Neural crest cell (in vitro differentiated cells): ENCODE measurements around the gene FHOD3. TPM values are rescaled to one million over a fixed set of nuclear protein-coding genes. Genes with fewer than 3 reads are reported as not detected.
A peak's percentile ranks its signal among the peaks of the same experiment; 100 is the strongest.

Source experiments
- DNase-seq: peaks from one replicate; pipeline ENCODE4 v3.0.0; 2021; ENCODE audit warnings: low read depth, mixed read lengths, low spot score
- H3K27ac Mint-ChIP-seq: one replicate; pipeline ENCODE4 v1.8.0; 2021; ENCODE audit warnings: mild to moderate bottlenecking, mixed read lengths; ENCODE audit not compliant: unreplicated experiment
- H3K27me3 Mint-ChIP-seq: 2 replicates; pipeline ENCODE4 v1.8.0; 2021; ENCODE audit warnings: low read depth, mild to moderate bottlenecking, mixed read lengths
- H3K36me3 Mint-ChIP-seq: 2 replicates; pipeline ENCODE4 v1.8.0; 2021; ENCODE audit warnings: low read depth, mild to moderate bottlenecking, mixed read lengths
- H3K4me1 Mint-ChIP-seq: 2 replicates; pipeline ENCODE4 v1.8.0; 2021; ENCODE audit warnings: mixed read lengths
- H3K4me3 Mint-ChIP-seq: one replicate; pipeline ENCODE4 v1.8.0; 2021; ENCODE audit warnings: mild to moderate bottlenecking, mixed read lengths
- H3K9me3 Mint-ChIP-seq: 2 replicates; pipeline ENCODE4 v1.8.0; 2021; ENCODE audit warnings: mixed read lengths
- CTCF ChIP-seq: fragments of 200-600 bp; sonication (generic); conservative IDR thresholded peaks from 2 replicates; pipeline ENCODE4 v1.5.0; 2021; ENCODE audit warnings: antibody characterized with exemption, mild to moderate bottlenecking
- total RNA-seq: library from RNA; stranded (reverse); gene quantifications from 2 replicates; pipeline ENCODE4 v1.2.1, GENCODE V29; 2021

The FHOD3 gene
- total RNA-seq, 1 donor from 2014 or later: 28.6 TPM

DNA sequence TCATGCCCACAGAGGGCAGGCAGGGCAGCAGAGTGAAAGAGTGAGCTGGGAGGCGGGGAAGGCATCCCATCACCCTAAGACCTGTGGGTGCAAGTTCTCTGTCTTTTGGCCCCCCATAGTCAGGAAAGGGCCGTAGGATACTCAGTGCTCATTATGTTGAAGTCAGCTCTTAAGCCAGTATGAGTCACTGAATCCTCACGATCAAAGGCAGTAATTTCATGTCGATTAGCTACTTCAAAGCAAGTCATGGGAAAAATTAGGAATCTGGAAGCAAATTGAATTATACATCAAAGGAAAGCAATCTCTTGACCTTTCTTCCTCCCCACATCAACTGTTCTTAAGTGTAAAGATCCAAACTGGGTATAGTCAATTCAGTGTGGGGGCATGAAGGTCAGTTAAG is 178.9 kb downstream of the FHOD3 start:
- no peak overlapping the region for H3K27ac Mint-ChIP-seq
- H3K4me1 Mint-ChIP-seq: peaks cover 55% of the 10 kb centered on the region
- DNase-seq: no peak
- no peaks in the 10 kb centered on the region for H3K27me3 Mint-ChIP-seq
- H3K9me3 Mint-ChIP-seq: peaks cover 6% of the 10 kb centered on the region
- no peaks in the 10 kb centered on the region for H3K36me3 Mint-ChIP-seq
- no peak overlapping the region for H3K4me3 Mint-ChIP-seq
- TF ChIP-seq CTCF: no peak

DNA sequence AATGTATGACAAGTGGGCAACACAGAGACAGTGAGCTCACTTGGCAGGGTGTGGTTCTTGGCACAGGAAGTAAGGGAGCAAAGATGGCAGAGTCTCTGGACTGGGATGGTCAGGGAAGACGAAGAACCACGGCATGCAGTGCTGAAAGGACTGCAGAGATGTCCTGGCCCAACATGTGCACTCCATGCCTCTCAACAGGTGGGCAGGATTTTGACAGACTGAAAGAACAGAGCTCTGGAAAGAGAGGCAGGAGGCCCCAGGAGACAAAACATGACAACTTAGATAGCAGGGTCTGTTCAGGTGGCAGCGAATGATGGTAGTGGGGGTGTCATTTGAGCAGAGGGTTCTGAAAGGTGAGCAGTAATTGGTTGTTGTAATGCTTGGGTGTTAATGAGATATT is 180.3 kb downstream of the FHOD3 start:
- TF ChIP-seq CTCF: no peak
- peaks cover 56% of the 10 kb centered on the region for H3K4me1 Mint-ChIP-seq
- no peaks in the 10 kb centered on the region for H3K27me3 Mint-ChIP-seq
- H3K9me3 Mint-ChIP-seq: peaks cover 6% of the 10 kb centered on the region
- DNase-seq: no peak
- peaks cover 3% of the 10 kb centered on the region for H3K36me3 Mint-ChIP-seq
- H3K4me3 Mint-ChIP-seq: no peak overlapping the region
- H3K27ac Mint-ChIP-seq: no peak overlapping the region

GRCh38 chr18:36481201-36481657 is 183.7 kb downstream of the FHOD3 start:
- DNase-seq: no peak
- TF ChIP-seq CTCF: no peak
- Mint-ChIP-seq H3K27me3 (no peaks in the 10 kb centered on the region), H3K36me3 (peaks cover 7% of the 10 kb centered on the region), H3K4me3 (peak overlapping the region; percentile 64), H3K4me1 (peaks cover 53% of the 10 kb centered on the region), H3K27ac (peak overlapping the region; percentile 39), H3K9me3 (peaks cover 6% of the 10 kb centered on the region)

GRCh38 chr18:36481935-36482334 is 184.4 kb downstream of the FHOD3 start:
- no peak for DNase-seq
- H3K4me1 Mint-ChIP-seq: peaks cover 49% of the 10 kb centered on the region
- no peaks in the 10 kb centered on the region for H3K27me3 Mint-ChIP-seq
- H3K9me3 Mint-ChIP-seq: peaks cover 2% of the 10 kb centered on the region
- H3K4me3 Mint-ChIP-seq: peak overlapping the region; percentile 64
- peaks cover 7% of the 10 kb centered on the region for H3K36me3 Mint-ChIP-seq
- H3K27ac Mint-ChIP-seq: peak overlapping the region; percentile 64
- no peak for TF ChIP-seq CTCF

DNA sequence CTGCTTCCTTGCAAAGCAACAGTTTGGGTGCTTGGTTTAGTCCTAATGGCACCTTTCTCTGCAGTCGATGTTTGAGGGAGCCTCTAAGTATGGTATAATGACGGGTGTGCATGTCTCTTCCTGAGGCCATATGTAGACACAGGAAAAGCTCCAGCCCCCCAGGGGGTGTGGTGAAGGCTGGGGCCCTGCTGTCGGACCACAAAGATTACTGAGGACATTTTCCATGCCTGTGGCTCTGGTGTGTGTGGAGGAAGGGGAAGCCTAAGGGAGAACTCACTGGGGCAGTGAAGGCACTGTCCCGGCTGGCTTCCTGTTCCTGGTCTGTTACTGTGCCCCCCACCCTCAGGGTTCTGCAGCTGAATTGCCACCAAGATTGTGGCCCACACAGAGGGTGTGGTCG is 187.1 kb downstream of the FHOD3 start:
- Mint-ChIP-seq H3K27ac (no peak overlapping the region), H3K4me1 (peaks cover 49% of the 10 kb centered on the region), H3K36me3 (peaks cover 10% of the 10 kb centered on the region), H3K4me3 (no peak overlapping the region), H3K27me3 (no peaks in the 10 kb centered on the region), H3K9me3 (no peaks in the 10 kb centered on the region)
- DNase-seq: no peak
- TF ChIP-seq CTCF: no peak

DNA sequence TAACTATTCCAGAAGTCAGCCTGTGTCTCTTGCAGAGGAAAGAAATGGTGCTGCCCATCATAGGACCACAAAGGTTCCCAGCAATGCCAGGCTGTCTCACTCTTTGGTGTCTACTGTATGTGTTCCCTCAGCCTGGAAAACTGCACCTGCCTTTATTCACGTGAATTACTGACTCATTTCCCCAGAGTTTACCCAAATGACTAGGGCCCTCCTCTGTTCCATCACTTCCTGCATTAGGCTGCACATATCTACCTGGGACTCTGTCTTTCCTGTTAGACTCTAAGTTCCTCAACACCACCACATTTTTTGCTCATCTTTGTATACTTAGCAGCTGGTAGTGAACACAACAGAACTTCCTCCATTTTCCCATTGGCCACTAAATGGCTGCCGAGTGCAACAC is 188.3 kb downstream of the FHOD3 start:
- peak overlapping the region; percentile 78 for H3K27ac Mint-ChIP-seq

More for the DNA sequence above, 188.3 kb downstream of the FHOD3 start:
- no peak for DNase-seq
- Mint-ChIP-seq H3K4me3 (no peak overlapping the region), H3K36me3 (peaks cover 10% of the 10 kb centered on the region), H3K4me1 (peaks cover 38% of the 10 kb centered on the region), H3K9me3 (no peaks in the 10 kb centered on the region), H3K27me3 (no peaks in the 10 kb centered on the region)
- no peak for TF ChIP-seq CTCF
